Measurements from ENCODE around the gene TMEM266.

The TMEM266 gene

DNA sequence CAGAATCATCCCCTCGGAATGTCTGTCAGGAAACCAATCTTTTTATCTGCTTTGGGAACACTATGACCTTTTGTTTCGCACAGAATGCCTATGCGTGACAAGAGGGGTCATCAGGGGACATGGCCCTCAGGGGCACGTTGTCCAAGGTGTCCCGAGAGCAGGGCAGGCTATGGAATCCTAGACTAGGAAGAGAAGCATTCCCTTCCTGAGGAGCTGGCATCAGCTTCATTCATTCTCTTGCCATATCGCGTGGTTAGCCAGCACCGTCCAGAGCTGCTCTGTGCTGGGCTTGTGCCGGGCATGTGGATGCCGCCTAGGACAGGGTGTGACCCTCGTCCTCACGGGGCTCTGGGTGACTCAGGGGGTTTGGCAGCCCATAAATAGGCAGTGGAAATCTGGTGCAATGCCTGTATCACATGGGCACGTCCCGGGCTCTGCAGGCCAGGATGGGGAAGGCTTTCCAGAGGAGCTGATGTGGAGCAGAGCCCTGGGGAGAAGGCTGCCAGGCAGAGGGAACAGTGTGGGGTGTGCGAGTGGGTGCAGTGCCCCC is 117.8 kb downstream of the TMEM266 start:
- H3F3A ChIP-seq (ENCODE audit: insufficient read depth) = no peaks in the 10 kb centered on the region
- H3K4me3 ChIP-seq (ENCODE audit: insufficient read depth, low read length, poor library complexity, severe bottlenecking) = no peak overlapping the region
- H3K9me3 ChIP-seq (ENCODE audit: insufficient read depth, low read length) = no peaks in the 10 kb centered on the region
- H3K27ac ChIP-seq (ENCODE audit: low read depth, low read length) = no peak overlapping the region
- no peaks in the 10 kb centered on the region for H4K20me1 ChIP-seq (ENCODE audit: low read depth, low read length)
- no peak overlapping the region for H2AFZ ChIP-seq (ENCODE audit: low read depth, low read length, severe bottlenecking)
- no peaks in the 10 kb centered on the region for H3K27me3 ChIP-seq (ENCODE audit: low read length)
- H3K9me2 ChIP-seq (replicated peaks; ENCODE audit: insufficient read depth, low read length) = no peaks in the 10 kb centered on the region
- no peaks in the 10 kb centered on the region for H3K79me2 ChIP-seq (ENCODE audit: insufficient read depth, low read length)
- no peaks in the 10 kb centered on the region for H3K36me3 ChIP-seq (ENCODE audit: low read length)
- TF ChIP-seq CTCF (IDR thresholded peaks at IDR 0.05; ENCODE audit: insufficient read depth, low read length, poor library complexity, severe bottlenecking) (no peak), EZH2phosphoT487 (conservative IDR thresholded peaks at IDR 0.05; ENCODE audit: low read length) (no peak)
- H3K9ac ChIP-seq (ENCODE audit: low read length) = no peak overlapping the region
- no peak overlapping the region for H3K4me2 ChIP-seq (ENCODE audit: low read depth, low read length, poor library complexity, severe bottlenecking)

GRCh38 chr15:76178296-76179000 is 118.7 kb downstream of the TMEM266 start:
- H3K4me2 ChIP-seq (ENCODE audit: low read depth, low read length, poor library complexity, severe bottlenecking) = no peak overlapping the region

DNA sequence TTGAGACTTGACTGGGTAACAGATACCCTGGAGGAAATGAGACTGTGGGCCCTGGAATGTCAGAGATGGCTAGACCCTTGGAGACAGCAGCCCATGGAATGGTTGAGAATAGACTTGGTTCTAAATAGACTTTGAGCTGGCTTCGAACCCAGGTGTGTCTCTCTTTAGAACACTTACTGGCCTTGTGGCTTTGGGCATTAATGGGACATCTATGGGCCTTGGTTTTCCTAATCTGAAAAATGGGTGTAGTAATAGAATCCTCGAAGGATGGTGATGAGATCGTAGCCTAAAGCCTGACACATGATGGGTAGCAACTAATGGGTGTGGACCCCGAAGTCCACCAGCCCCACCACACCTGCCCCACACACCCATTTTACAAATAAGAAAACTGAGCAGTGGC is 119.2 kb downstream of the TMEM266 start:
- Histone ChIP-seq H3K27ac (ENCODE audit: low read depth, low read length) (no peak overlapping the region), H3F3A (ENCODE audit: insufficient read depth) (no peaks in the 10 kb centered on the region), H2AFZ (ENCODE audit: low read depth, low read length, severe bottlenecking) (no peak overlapping the region), H4K20me1 (ENCODE audit: low read depth, low read length) (no peaks in the 10 kb centered on the region), H3K79me2 (ENCODE audit: insufficient read depth, low read length) (no peaks in the 10 kb centered on the region), H3K4me3 (ENCODE audit: insufficient read depth, low read length, poor library complexity, severe bottlenecking) (no peak overlapping the region), H3K36me3 (ENCODE audit: low read length) (no peaks in the 10 kb centered on the region), H3K4me2 (ENCODE audit: low read depth, low read length, poor library complexity, severe bottlenecking) (no peak overlapping the region), H3K9me3 (ENCODE audit: insufficient read depth, low read length) (no peaks in the 10 kb centered on the region), H3K9me2 (replicated peaks; ENCODE audit: insufficient read depth, low read length) (no peaks in the 10 kb centered on the region), H3K9ac (ENCODE audit: low read length) (no peak overlapping the region), H3K27me3 (ENCODE audit: low read length) (no peaks in the 10 kb centered on the region)
- TF ChIP-seq CTCF (IDR thresholded peaks at IDR 0.05; ENCODE audit: insufficient read depth, low read length, poor library complexity, severe bottlenecking) (no peak), EZH2phosphoT487 (conservative IDR thresholded peaks at IDR 0.05; ENCODE audit: low read length) (no peak)

More at GRCh38 chr15:76178296-76179000, 118.7 kb downstream of the TMEM266 start:
- TF ChIP-seq CTCF (IDR thresholded peaks at IDR 0.05; ENCODE audit: insufficient read depth, low read length, poor library complexity, severe bottlenecking) (no peak), EZH2phosphoT487 (conservative IDR thresholded peaks at IDR 0.05; ENCODE audit: low read length) (no peak)
- Histone ChIP-seq H3K79me2 (ENCODE audit: insufficient read depth, low read length) (no peaks in the 10 kb centered on the region), H2AFZ (ENCODE audit: low read depth, low read length, severe bottlenecking) (no peak overlapping the region), H3F3A (ENCODE audit: insufficient read depth) (no peaks in the 10 kb centered on the region), H3K9me2 (replicated peaks; ENCODE audit: insufficient read depth, low read length) (no peaks in the 10 kb centered on the region), H3K27me3 (ENCODE audit: low read length) (no peaks in the 10 kb centered on the region), H4K20me1 (ENCODE audit: low read depth, low read length) (no peaks in the 10 kb centered on the region), H3K36me3 (ENCODE audit: low read length) (no peaks in the 10 kb centered on the region), H3K4me3 (ENCODE audit: insufficient read depth, low read length, poor library complexity, severe bottlenecking) (no peak overlapping the region), H3K27ac (ENCODE audit: low read depth, low read length) (no peak overlapping the region), H3K9me3 (ENCODE audit: insufficient read depth, low read length) (no peaks in the 10 kb centered on the region), H3K9ac (ENCODE audit: low read length) (no peak overlapping the region)
